GM10266 (cell line): ENCODE measurements around the gene IL9.
A peak's percentile ranks its signal among the peaks of the same experiment; 100 is the strongest.

ENCODE experiments used
- DNase-seq: peaks from one replicate; pipeline ENCODE4 v3.0.0; 2012; ENCODE audit errors: extremely low spot score
- TF ChIP-seq, protein P1 (sequence below): IDR thresholded peaks from 2 replicates; pipeline ENCODE4 v1.5.1; 2012; ENCODE audit warnings: mild to moderate bottlenecking, low read depth; ENCODE audit not compliant: control insufficient read depth, insufficient read depth; ENCODE audit errors: missing control alignments

The IL9 gene

GRCh38 chr5:135885031-135885430, 10.6 kb downstream of the IL9 start:
- TF ChIP-seq, protein P1, sequence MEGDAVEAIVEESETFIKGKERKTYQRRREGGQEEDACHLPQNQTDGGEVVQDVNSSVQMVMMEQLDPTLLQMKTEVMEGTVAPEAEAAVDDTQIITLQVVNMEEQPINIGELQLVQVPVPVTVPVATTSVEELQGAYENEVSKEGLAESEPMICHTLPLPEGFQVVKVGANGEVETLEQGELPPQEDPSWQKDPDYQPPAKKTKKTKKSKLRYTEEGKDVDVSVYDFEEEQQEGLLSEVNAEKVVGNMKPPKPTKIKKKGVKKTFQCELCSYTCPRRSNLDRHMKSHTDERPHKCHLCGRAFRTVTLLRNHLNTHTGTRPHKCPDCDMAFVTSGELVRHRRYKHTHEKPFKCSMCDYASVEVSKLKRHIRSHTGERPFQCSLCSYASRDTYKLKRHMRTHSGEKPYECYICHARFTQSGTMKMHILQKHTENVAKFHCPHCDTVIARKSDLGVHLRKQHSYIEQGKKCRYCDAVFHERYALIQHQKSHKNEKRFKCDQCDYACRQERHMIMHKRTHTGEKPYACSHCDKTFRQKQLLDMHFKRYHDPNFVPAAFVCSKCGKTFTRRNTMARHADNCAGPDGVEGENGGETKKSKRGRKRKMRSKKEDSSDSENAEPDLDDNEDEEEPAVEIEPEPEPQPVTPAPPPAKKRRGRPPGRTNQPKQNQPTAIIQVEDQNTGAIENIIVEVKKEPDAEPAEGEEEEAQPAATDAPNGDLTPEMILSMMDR = no peak
- no peak for DNase-seq

DNA sequence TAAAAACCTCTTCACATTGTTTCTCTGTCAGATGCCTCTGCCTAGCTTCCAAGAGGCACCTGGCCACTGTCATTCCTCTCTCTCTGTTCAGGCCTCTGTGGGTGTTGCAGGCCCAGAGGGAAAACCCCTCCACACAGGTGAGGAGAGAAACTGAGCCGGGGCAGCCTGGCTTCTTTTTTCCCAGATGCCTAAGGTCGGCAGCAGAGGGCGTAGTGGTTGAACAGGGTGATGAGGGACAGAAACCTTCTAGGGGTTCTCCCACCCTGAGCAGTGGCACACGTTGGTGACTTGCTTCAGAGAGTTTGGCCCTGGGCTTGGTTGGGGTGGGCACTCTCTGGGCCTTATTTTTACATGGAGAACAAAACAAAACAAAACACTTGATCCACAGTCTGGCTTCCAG, 12.2 kb downstream of the IL9 start:
- TF ChIP-seq, protein P1 = peak; percentile 43
- peak; percentile 22 for DNase-seq

GRCh38 chr5:135883026-135883425, 12.6 kb downstream of the IL9 start:
- no peak for DNase-seq

GRCh38 chr5:135881819-135882218, 13.8 kb downstream of the IL9 start:
- TF ChIP-seq, protein P1 = no peak
- no peak for DNase-seq

More at GRCh38 chr5:135883026-135883425, 12.6 kb downstream of the IL9 start:
- TF ChIP-seq, protein P1 = no peak

DNA sequence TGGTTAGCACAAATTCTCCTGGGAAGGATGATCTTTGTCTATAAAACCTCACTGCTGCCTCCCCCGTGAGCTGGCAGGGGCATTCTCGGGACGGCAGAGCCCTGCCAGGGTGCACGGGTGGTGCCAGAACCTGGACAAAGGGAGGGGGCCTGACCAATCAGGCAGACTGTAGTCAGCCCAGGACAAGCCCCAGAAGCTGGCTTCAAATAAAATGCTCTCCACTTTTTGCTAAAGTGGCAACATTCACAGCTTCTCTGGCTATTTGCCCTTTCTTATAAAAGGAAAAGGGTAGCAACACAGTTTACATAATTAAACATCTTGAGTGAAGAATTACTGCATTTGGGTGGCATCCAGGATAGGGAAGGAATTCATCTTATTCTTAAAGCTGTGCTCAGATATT, 14.4 kb downstream of the IL9 start:
- DNase-seq = no peak
- TF ChIP-seq, protein P1 = no peak

GRCh38 chr5:135880801-135881200, 14.8 kb downstream of the IL9 start:
- DNase-seq = no peak
- TF ChIP-seq, protein P1 = no peak

DNA sequence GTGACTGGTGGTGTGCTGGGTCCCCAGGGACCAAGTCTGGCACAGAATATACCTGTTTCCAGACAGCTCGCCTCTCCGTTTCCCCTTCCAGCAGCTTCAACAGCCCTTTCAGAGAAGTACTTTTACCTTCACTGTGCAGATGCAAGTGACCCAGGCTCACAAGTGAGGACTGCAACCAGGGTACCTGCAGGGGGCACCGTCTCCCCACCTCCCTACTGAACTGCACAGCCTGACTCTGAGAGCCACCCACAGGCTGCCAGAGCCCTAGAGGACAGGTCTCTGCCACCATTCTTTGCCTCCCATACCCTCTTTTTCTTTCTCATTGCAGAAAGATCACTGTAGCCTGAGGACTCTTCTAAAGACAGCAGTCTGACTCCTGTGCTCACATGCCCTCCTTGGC, 15.4 kb downstream of the IL9 start:
- no peak for DNase-seq
- TF ChIP-seq, protein P1 = no peak

GRCh38 chr5:135879591-135879990, 16.1 kb downstream of the IL9 start:
- no peak for DNase-seq
- TF ChIP-seq, protein P1 = no peak
